ENCODE results near the gene AOC3. TPM values are rescaled to one million over a fixed set of nuclear protein-coding genes. Genes with fewer than 3 reads are reported as not detected.
"Not testable (repeated sequence)": the region's sequence is repeated elsewhere in the genome, so short reads cannot be mapped to it uniquely, and the experiment has no call there.

AOC3 gene
- total RNA-seq, 1 donor from 2014 or later: 0.26 TPM

DNA sequence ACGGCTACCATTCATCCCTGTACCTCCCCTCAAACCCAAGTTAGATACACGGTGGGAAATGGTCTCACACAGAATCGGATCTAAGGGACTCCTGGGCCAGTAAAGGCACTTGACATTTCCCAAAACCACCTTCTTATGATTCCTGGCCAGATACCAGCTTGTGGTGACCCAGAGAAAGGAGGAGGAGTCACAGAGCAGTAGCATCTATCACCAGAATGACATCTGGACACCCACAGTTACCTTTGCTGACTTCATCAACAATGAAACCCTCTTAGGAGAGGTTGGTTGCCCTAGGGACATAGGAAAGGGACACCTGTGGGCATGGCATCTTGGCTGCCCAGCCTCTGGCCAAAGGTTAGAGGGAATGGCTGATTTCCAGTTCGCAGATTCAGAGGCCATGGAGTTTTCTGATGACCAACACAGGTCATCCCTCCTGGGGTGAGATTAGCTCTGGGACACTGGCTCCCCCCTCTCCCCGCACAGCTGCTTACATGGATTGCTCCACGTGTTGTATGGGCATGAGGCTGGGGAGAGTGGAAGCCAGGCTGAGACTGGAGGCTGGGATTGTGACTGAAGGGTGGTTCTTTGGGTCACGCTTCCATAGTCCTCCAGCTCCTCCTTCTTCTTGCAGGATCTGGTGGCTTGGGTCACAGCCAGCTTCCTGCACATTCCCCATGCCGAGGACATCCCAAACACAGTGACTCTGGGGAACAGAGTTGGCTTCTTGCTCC lies 1.4 kb upstream of the AOC3 start:
- TF ChIP-seq, protein P1, sequence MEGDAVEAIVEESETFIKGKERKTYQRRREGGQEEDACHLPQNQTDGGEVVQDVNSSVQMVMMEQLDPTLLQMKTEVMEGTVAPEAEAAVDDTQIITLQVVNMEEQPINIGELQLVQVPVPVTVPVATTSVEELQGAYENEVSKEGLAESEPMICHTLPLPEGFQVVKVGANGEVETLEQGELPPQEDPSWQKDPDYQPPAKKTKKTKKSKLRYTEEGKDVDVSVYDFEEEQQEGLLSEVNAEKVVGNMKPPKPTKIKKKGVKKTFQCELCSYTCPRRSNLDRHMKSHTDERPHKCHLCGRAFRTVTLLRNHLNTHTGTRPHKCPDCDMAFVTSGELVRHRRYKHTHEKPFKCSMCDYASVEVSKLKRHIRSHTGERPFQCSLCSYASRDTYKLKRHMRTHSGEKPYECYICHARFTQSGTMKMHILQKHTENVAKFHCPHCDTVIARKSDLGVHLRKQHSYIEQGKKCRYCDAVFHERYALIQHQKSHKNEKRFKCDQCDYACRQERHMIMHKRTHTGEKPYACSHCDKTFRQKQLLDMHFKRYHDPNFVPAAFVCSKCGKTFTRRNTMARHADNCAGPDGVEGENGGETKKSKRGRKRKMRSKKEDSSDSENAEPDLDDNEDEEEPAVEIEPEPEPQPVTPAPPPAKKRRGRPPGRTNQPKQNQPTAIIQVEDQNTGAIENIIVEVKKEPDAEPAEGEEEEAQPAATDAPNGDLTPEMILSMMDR (IDR thresholded peaks at IDR 0.05; ENCODE audit: insufficient read depth, low read length, severe bottlenecking): no peak
- H3K4me3 ChIP-seq (ENCODE audit: low read depth, low read length): no peak overlapping the region
- H3K36me3 ChIP-seq (ENCODE audit: control insufficient read depth, insufficient read depth, low read length): peaks cover 2% of the 10 kb centered on the region
- H3K27me3 ChIP-seq (ENCODE audit: control insufficient read depth, insufficient read depth, low read length): no peaks in the 10 kb centered on the region
- FAIRE-seq (no peak), DNase-seq (ENCODE audit: low read depth) (no peak)

DNA sequence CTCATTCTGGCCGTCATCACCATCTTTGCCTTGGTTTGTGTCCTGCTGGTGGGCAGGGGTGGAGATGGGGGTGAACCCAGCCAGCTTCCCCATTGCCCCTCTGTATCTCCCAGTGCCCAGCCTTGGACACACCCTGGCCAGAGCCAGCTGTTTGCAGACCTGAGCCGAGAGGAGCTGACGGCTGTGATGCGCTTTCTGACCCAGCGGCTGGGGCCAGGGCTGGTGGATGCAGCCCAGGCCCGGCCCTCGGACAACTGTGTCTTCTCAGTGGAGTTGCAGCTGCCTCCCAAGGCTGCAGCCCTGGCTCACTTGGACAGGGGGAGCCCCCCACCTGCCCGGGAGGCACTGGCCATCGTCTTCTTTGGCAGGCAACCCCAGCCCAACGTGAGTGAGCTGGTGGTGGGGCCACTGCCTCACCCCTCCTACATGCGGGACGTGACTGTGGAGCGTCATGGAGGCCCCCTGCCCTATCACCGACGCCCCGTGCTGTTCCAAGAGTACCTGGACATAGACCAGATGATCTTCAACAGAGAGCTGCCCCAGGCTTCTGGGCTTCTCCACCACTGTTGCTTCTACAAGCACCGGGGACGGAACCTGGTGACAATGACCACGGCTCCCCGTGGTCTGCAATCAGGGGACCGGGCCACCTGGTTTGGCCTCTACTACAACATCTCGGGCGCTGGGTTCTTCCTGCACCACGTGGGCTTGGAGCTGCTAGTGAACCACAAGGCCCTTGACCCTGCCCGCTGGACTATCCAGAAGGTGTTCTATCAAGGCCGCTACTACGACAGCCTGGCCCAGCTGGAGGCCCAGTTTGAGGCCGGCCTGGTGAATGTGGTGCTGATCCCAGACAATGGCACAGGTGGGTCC lies 607 bp downstream of the AOC3 start:
- H3K27me3 ChIP-seq (ENCODE audit: control insufficient read depth, insufficient read depth, low read length); H3K4me3 ChIP-seq (ENCODE audit: low read depth, low read length); H3K36me3 ChIP-seq (ENCODE audit: control insufficient read depth, insufficient read depth, low read length); DNase-seq (ENCODE audit: low read depth): not testable (repeated sequence)
- FAIRE-seq: peak; percentile 80

DNA sequence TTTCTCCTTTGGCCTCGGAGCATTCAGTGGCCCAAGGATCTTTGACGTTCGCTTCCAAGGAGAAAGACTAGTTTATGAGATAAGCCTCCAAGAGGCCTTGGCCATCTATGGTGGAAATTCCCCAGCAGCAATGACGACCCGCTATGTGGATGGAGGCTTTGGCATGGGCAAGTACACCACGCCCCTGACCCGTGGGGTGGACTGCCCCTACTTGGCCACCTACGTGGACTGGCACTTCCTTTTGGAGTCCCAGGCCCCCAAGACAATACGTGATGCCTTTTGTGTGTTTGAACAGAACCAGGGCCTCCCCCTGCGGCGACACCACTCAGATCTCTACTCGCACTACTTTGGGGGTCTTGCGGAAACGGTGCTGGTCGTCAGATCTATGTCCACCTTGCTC lies 1.4 kb downstream of the AOC3 start:
- Histone ChIP-seq H3K36me3 (ENCODE audit: control insufficient read depth, insufficient read depth, low read length) (no peaks in the 10 kb centered on the region), H3K4me3 (ENCODE audit: low read depth, low read length) (no peak overlapping the region), H3K27me3 (ENCODE audit: control insufficient read depth, insufficient read depth, low read length) (no peaks in the 10 kb centered on the region)
- TF ChIP-seq, protein P1 (IDR thresholded peaks at IDR 0.05; ENCODE audit: insufficient read depth, low read length, severe bottlenecking): no peak
- no peak for DNase-seq (ENCODE audit: low read depth)
- peak; percentile 7 for FAIRE-seq

DNA sequence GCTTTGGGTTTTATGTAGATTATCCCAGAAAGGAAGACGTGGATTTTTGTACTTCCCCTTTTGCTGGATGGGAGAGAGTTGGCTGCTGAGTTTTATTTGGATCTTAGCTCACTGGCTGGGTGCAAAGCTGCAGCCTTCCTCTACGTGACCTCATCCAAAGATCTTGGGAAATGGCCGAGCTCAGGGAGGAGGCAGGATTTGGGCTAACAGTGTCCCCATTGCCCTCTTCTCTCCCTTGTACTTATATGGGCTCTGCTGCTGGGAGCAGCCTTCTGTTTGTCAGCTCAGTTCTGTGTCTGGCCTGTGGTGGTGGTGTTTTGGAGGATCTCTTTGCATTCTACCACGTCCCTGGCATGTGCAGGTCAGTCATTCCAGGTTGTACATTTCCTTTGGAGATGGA lies 2.0 kb downstream of the AOC3 start:
- Histone ChIP-seq H3K4me3 (ENCODE audit: low read depth, low read length) (no peak overlapping the region), H3K36me3 (ENCODE audit: control insufficient read depth, insufficient read depth, low read length) (no peaks in the 10 kb centered on the region), H3K27me3 (ENCODE audit: control insufficient read depth, insufficient read depth, low read length) (no peaks in the 10 kb centered on the region)
- DNase-seq (ENCODE audit: low read depth) (no peak), FAIRE-seq (no peak)
- TF ChIP-seq, protein P1 (IDR thresholded peaks at IDR 0.05; ENCODE audit: insufficient read depth, low read length, severe bottlenecking): no peak

DNA sequence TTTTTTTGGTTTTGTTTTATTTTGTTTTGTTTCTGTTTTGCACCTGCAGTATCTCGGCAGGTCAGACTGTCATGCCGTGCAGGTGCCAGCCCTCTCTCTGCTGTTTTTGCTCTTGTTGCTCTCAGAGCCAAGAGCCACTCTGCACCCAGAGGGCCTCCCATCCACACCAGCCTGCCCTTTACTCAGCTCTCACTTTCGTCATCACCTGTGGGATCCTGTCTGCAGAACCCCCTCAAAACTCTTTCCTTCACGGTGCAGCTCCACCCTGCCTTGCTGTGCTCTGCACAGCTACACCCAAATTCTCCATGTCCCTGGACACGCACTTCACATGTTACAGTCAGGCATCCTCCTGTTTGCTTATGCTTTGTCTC lies 2.6 kb downstream of the AOC3 start:
- TF ChIP-seq, protein P1 (IDR thresholded peaks at IDR 0.05; ENCODE audit: insufficient read depth, low read length, severe bottlenecking): no peak
- H3K36me3 ChIP-seq (ENCODE audit: control insufficient read depth, insufficient read depth, low read length): no peaks in the 10 kb centered on the region
- no peaks in the 10 kb centered on the region for H3K27me3 ChIP-seq (ENCODE audit: control insufficient read depth, insufficient read depth, low read length)
- no peak overlapping the region for H3K4me3 ChIP-seq (ENCODE audit: low read depth, low read length)
- no peak for DNase-seq (ENCODE audit: low read depth)
- FAIRE-seq: no peak

DNA sequence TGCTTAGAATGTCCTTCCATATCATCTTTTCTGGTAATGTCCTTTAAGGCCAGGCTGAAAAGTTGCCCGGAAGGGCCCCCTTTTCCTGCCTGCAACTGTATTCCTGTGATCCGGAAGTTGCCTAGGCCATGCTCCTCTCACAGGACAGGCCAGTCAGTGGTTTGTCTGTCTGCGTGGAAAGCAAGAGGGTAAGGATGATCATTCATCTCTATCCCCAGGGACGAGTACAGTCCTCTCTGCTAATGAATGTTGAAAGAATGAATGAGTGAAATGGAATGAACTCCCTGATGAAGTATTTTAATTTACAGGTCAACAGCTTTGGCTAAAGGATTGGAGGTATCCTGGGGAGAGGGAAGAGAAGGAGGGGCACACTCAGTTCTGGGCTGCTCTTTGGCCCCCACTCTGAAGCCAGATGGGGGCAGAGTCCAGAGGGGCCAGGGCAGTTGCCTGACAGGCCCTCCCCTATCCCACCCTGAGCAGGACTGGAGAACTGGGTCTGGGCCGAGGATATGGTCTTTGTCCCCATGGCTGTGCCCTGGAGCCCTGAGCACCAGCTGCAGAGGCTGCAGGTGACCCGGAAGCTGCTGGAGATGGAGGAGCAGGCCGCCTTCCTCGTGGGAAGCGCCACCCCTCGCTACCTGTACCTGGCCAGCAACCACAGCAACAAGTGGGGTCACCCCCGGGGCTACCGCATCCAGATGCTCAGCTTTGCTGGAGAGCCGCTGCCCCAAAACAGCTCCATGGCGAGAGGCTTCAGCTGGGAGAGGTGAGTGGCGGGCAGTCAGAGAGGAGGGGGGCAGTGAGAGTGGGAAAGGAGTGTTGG lies 3.2 kb downstream of the AOC3 start:
- FAIRE-seq (no peak), DNase-seq (ENCODE audit: low read depth) (no peak)
- Histone ChIP-seq H3K4me3 (ENCODE audit: low read depth, low read length) (no peak overlapping the region), H3K27me3 (ENCODE audit: control insufficient read depth, insufficient read depth, low read length) (no peaks in the 10 kb centered on the region), H3K36me3 (ENCODE audit: control insufficient read depth, insufficient read depth, low read length) (no peaks in the 10 kb centered on the region)
- TF ChIP-seq, protein P1 (IDR thresholded peaks at IDR 0.05; ENCODE audit: insufficient read depth, low read length, severe bottlenecking): no peak
